ENCODE data around the gene NBEAL2. TPM values are rescaled to one million over a fixed set of nuclear protein-coding genes. Genes with fewer than 3 reads are reported as not detected.
A peak's percentile ranks its signal among the peaks of the same experiment; 100 is the strongest.

The NBEAL2 gene
- polyA plus RNA-seq, 1 donor from 2014 or later = 6.7 TPM

DNA sequence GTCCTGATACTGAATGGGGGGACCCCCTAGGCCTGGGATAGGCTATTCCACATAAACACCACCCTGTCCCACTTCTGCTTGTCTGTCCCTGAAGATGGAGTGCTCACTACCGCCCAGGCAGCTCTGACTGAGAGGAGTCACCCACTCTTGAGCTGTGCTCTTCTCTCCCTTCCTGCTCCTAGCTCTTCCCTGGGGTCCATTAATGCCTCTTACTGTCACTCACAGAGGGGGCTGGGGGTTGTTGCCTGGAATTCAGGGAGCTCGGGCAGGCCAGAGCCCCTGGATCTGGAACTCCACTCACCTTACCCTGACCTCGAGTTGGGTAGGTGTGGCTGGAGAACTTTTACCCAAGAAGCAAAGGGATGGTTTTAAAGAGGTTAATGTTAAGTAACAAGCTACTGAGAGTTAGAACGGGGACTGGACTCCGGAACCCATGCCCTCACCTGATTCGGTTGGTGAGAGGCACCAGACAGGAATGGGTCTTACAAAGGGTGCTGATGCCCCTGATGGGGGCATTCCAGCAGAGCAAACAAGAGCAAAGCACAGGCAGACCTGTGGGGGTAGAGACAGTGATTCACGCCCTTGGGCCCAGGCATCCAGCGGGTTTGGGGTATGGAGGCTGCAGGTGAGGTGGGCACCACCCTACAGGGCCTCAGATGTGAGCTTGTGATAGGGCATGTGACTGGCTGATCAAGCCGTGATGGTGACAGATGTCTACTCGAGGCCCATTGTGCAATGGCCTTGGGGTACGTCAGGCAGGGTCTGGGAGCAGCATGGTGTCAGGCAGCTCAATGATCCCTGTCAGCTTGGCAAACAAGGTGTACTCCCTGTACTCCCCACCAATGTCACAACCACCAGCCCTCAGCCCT is 5.4 kb downstream of the NBEAL2 start:
- peaks cover 39 to 61% (median 52%) of the 10 kb centered on the region in 3 donors for H3K4me1 Mint-ChIP-seq
- no peaks in the 10 kb centered on the region for H3K27me3 Mint-ChIP-seq
- H3K9me3 Mint-ChIP-seq = no peaks in the 10 kb centered on the region
- H3K36me3 Mint-ChIP-seq = no peaks in the 10 kb centered on the region
- H3K27ac Mint-ChIP-seq = peak overlapping the region in 2 of 3 donors; percentile 64 to 71
- H3K4me3 Mint-ChIP-seq = peak overlapping the region in 2 of 4 donors; percentile 52 to 63

DNA sequence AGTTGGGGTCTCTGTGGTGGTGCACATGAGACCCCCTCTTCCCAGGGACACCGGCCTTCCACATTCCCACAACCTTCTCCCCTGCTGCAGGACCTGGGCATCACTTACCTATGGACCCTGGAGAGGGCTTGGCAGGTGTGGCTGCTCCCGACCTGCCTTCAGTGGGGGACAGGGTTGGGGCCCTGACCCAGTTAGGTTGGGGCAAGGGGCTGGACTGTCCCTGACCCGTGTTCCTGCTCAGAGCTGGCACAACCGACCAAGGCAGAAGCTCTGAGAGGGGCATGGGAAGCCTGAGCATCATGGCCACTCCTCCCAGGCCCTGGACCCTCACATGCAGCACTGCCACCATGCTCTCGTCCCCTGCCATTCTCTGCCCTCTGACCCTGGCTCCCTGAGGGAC is 6.1 kb downstream of the NBEAL2 start:
- peaks cover 47 to 67% (median 59%) of the 10 kb centered on the region in 3 donors for H3K4me1 Mint-ChIP-seq
- no peaks in the 10 kb centered on the region for H3K27me3 Mint-ChIP-seq
- H3K4me3 Mint-ChIP-seq = no peak overlapping the region
- H3K36me3 Mint-ChIP-seq = no peaks in the 10 kb centered on the region
- no peaks in the 10 kb centered on the region for H3K9me3 Mint-ChIP-seq
- H3K27ac Mint-ChIP-seq = peak overlapping the region in 1 of 3 donors; percentile 83

DNA sequence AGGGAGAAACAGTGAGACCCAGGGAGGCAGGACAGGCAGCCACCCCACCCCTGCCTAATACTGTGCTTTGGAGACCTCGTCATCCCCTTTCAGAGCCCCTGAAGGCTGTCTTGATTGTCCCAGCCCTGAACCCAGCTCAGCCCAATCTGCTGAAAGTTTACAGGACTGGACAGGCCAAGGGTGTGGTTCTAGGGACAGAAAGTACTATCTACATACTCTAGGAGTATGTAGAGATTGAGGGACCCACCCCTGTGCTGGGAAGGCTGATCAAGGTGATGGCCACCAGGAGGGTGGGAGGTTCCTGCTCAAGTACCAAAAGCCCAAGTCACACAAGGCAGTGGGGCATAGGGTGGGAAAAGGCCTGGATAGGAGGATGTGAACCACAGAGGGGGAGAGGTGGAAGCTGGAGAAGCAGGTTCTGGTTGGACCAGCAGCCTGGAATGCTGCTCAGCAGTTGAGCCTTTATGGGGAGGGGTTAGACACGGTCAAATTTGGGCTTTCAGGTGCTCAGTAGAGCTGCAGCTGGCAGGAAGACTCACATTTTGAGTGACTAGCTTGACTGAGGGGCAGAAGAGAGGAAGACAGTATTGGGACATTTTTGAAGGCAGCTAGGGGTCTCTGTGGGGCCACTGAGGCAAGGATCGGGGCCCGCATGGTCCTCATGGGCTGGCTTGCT is 6.7 kb downstream of the NBEAL2 start:
- peak overlapping the region in 3 of 4 donors; percentile 74 to 92 (median 88) for H3K4me3 Mint-ChIP-seq
- peak overlapping the region; percentile 50 to 88 (median 83) for H3K27ac Mint-ChIP-seq
- no peaks in the 10 kb centered on the region for H3K9me3 Mint-ChIP-seq
- peaks cover 52 to 70% (median 65%) of the 10 kb centered on the region in 3 donors for H3K4me1 Mint-ChIP-seq
- H3K27me3 Mint-ChIP-seq = no peaks in the 10 kb centered on the region
- H3K36me3 Mint-ChIP-seq = no peaks in the 10 kb centered on the region

DNA sequence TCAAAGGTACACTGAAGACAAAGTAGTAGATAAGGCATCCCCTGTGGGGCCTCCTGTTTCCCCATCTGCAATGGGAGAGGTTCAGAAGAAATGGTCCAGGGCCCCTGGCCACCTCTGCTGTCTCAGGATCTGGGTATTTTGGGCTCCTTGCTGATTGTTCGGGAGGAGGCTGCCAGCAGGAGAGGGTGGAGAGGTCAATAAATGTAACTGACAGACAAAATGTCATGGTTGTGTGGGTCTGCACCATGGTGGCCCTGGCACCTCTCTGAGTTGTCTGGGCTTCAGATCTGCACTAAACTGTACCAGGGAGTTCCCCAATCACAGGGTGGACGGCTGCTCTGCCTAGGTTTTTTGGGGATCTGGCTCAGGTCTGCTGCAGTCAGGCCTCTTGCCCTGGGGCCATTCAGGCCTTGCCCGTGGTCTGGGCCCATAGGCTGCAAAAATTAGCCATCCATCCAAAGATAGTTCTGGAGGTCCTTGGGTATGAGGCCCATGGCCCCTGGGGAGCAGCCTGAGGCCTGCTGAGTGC is 7.4 kb downstream of the NBEAL2 start:
- Mint-ChIP-seq H3K27me3 (no peaks in the 10 kb centered on the region), H3K9me3 (no peaks in the 10 kb centered on the region), H3K4me3 (peak overlapping the region in 3 of 4 donors; percentile 83 to 92 (median 88)), H3K36me3 (no peaks in the 10 kb centered on the region), H3K4me1 (peaks cover 48 to 66% (median 63%) of the 10 kb centered on the region in 3 donors), H3K27ac (peak overlapping the region; percentile 50 to 96 (median 83))

DNA sequence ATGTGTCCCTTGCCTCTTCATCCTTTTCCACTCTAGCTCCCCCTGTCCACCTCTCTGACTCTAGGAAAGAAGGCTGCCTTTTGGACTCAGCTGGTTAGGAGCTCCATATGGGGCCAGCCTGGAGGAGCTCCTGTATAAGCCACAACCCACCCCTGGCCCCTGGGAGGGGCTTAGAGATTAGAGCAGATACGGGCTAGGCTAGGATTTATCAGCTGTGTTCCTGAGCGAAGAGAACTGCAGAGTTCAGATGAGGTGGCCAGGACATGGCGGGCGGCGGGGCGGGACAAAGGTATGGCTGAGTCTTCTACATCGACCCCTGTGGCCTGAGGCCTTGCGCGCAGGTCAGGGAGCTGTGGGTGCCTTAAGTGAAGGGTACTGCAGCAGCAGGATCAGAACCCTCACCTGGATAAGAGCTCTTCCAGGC is 7.9 kb downstream of the NBEAL2 start:
- H3K4me1 Mint-ChIP-seq = peaks cover 48 to 66% (median 64%) of the 10 kb centered on the region in 3 donors
- peak overlapping the region; percentile 61 to 92 (median 86) for H3K4me3 Mint-ChIP-seq
- H3K27me3 Mint-ChIP-seq = no peaks in the 10 kb centered on the region
- peak overlapping the region; percentile 83 to 96 (median 96) for H3K27ac Mint-ChIP-seq
- H3K36me3 Mint-ChIP-seq = no peaks in the 10 kb centered on the region
- no peaks in the 10 kb centered on the region for H3K9me3 Mint-ChIP-seq

DNA sequence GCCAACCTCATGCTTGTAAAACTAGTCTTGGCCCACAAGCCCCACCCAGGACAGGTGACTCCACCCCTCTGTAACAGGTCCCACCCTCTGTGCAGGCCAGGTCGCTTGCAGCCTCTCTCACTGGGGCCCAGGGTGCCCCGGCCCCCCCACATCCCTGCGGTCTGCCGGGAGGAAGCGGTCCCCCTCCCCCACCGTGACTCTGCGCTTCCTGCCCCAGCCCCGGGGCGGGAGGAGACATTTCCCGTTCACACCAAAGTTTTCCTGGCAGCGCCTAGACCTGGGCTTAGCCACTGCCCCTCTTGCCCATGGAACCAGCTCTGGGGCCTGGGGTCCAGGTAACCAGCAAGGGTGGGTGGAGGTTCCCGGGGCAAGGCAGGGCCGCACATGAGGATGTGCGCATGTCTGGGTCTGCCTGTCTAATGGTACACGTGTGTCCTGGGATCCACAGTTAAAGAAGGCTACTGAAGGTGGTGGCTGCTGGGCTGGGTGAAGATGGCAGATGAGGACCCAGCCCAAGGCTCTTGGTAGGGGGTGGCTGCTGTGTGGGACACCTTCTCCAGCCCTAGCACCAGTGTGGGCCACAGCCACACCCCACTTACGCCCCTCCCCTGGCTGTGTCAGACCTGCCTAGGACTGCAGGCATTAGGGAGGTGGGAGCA is 8.4 kb downstream of the NBEAL2 start:
- Mint-ChIP-seq H3K27ac (peak overlapping the region; percentile 83 to 96 (median 96)), H3K27me3 (no peaks in the 10 kb centered on the region), H3K4me1 (peaks cover 44 to 63% (median 60%) of the 10 kb centered on the region in 3 donors), H3K4me3 (peak overlapping the region; percentile 61 to 92 (median 86)), H3K9me3 (no peaks in the 10 kb centered on the region), H3K36me3 (no peaks in the 10 kb centered on the region)

DNA sequence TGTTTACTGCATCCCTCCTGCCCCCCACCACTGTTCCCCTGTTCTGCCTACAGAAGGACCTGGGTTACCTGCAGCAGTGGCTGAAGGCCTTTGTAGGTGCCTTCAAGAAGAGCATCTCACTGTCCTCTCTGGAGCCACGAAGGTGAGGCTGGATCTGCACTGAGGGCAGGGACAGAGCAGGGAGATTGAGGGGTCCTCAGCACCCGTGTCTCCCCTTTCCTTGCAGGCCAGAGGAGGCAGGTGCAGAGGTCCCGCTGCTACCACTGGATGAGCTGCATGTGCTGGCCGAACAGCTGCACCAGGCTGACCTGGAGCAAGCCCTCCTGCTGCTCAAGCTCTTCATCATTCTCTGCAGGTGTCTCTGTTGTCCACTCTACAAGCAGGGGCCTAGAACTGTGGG is 9.2 kb downstream of the NBEAL2 start:
- H3K4me3 Mint-ChIP-seq = peak overlapping the region in 3 of 4 donors; percentile 15 to 84 (median 33)
- H3K4me1 Mint-ChIP-seq = peaks cover 44 to 62% (median 60%) of the 10 kb centered on the region in 3 donors
- H3K27ac Mint-ChIP-seq = peak overlapping the region; percentile 71 to 96 (median 73)
- H3K9me3 Mint-ChIP-seq = no peaks in the 10 kb centered on the region
- no peaks in the 10 kb centered on the region for H3K36me3 Mint-ChIP-seq
- no peaks in the 10 kb centered on the region for H3K27me3 Mint-ChIP-seq

DNA sequence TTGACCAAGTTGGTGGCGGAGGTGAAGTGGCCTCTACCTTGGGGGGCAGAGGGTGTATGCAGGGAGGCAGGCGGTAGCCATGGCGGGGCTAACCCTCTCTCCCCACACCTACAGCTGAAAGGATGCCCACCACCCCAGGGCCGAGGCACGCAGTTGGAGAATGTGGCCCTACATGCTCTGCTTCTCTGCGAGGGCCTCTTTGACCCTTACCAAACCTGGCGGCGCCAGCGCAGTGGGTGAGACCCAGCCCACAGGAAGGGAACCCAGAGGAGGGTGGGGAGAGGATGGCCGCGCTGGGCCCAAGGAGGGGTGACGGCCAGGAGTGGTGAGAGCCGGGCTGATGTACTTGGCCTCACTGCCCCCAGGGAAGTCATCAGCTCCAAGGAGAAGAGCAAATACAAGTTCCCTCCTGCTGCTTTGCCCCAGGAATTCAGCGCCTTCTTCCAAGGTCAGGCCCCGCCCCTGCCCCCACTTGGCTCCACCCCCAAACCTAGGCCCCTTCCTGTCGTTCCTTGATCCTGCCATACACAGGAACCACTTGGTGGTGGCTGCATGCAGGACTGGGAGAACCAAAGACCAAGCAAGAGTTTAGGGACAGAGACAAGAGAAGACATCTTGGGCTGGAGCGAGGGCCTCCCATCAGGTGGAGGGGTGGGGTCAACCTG is 9.8 kb downstream of the NBEAL2 start:
- H3K4me1 Mint-ChIP-seq = peaks cover 44 to 60% (median 58%) of the 10 kb centered on the region in 3 donors
- H3K27ac Mint-ChIP-seq = peak overlapping the region; percentile 56 to 96 (median 86)
- no peaks in the 10 kb centered on the region for H3K9me3 Mint-ChIP-seq
- no peaks in the 10 kb centered on the region for H3K27me3 Mint-ChIP-seq
- no peaks in the 10 kb centered on the region for H3K36me3 Mint-ChIP-seq
- H3K4me3 Mint-ChIP-seq = peak overlapping the region in 2 of 4 donors; percentile 59 to 84

DNA sequence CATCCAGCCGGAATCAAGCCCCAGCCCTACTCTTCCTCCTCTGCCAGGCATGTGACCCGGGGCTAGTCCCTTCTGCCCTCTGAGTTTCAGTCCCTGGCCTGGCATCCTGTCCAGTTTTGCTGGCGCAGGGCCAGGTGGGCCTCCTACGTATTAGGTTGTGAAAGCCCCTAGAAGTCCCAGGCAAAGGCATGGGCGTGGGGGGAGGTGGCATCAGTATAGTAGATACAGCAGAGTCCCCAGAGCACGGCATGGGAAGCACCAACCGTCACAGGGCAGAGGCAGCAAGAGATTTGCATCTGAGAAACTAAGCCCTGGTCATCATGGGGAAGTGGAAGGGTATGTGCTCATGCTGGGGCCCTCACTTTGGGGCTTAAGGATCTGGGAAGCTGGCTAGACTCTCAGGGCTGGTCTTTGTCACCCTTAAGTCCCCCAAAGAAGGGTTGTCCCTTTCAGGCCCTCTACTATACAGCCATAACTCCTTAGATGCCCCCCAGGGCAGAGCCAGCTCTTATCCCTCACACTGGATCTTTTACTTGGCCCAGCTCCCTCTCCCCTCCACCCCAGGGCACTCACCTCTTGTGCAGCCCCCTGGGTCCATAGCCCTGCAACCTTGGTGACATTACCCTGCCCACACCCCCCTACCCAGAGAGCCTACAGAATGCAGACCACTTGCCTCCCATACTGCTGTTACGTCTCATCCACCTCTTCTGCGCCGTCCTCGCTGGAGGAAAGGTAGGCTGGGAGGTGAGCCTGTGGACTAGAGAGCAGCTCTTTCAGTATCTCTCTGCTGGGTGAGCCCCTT is 11.3 kb downstream of the NBEAL2 start:
- Mint-ChIP-seq H3K4me1 (peaks cover 37 to 50% (median 48%) of the 10 kb centered on the region in 3 donors), H3K9me3 (no peaks in the 10 kb centered on the region), H3K27me3 (no peaks in the 10 kb centered on the region), H3K27ac (peak overlapping the region; percentile 86 to 96 (median 90)), H3K36me3 (no peaks in the 10 kb centered on the region), H3K4me3 (peak overlapping the region; percentile 18 to 59 (median 48))

DNA sequence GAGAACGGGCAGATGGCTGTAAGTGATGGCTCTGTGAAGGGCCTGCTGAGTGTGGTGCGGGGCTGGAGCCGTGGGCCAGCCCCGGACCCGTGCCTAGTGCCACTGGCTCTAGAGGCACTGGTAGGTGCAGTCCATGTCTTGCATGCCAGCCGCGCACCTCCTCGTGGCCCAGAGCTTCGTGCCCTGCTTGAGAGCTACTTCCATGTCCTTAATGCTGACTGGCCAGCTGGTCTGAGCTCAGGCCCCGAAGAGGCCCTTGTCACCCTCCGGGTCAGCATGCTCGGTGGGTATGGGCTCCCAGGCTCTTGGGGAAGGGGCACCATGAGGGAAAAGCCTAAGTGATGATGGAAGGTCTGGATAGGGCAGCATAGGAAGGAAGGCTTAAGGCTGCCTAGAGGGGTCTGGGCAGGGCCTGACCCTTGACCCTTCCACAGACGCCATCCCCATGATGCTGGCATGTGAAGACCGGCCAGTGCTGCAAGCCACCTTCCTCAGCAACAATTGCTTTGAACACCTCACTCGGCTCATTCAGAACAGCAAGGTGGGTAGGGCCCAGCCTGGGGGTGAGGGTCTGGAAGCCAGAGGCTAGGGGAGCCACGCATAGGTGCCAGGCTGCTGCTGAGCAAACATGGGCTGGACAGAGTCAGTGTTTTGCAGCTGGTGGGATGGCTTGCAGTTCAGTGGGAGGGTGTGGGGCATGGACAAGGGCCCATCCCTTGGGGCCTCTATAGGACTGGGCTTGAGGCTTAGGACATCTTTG is 12.1 kb downstream of the NBEAL2 start:
- Mint-ChIP-seq H3K9me3 (no peaks in the 10 kb centered on the region), H3K4me1 (peaks cover 31 to 42% (median 40%) of the 10 kb centered on the region in 3 donors), H3K27ac (peak overlapping the region in 2 of 3 donors; percentile 41 to 86), H3K27me3 (no peaks in the 10 kb centered on the region), H3K4me3 (no peak overlapping the region), H3K36me3 (no peaks in the 10 kb centered on the region)

DNA sequence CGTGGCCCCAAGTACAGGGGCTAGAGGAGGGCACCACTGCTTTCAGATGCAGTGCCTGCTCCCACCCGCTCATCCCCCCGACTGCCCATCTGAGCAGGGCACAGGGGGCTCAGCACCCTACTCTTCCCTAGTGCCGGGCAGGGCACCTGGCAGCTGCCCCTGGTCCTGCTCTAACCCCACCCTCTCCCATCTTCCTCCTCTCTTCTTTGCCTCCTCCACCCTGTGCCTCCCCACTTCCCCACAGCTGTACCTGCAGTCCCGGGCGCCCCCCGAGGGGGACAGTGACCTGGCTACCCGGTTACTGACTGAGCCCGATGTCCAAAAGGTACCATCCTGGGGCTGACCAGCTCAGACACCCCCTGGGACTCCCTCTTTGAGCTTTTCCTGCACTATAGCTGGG is 12.8 kb downstream of the NBEAL2 start:
- Mint-ChIP-seq H3K9me3 (no peaks in the 10 kb centered on the region), H3K27me3 (no peaks in the 10 kb centered on the region), H3K4me3 (no peak overlapping the region), H3K27ac (peak overlapping the region in 2 of 3 donors; percentile 4 to 81), H3K36me3 (peaks cover 1% of the 10 kb centered on the region), H3K4me1 (peaks cover 24 to 41% (median 39%) of the 10 kb centered on the region in 3 donors)

DNA sequence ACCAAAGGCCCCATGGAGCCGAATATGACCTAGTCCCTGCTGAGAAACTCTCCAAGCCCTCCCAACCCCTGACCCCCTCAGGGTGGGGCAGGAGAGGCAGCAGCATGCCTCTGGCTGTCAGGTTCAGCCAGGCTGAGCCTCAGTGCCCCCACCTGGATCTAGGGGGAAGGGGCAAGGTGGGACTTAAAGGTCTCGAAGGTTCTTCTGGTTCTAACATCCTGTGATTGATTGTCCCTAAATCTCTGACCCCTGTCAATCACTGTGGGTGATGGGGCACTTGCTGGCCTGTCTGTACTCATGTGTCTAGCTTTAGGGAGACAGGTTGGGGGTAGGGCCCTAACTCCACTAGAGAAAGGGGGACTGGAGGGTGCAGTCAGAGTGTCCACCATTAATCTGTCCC is 13.8 kb downstream of the NBEAL2 start:
- Mint-ChIP-seq H3K36me3 (peaks cover 1% of the 10 kb centered on the region), H3K27ac (no peak overlapping the region), H3K4me3 (peak overlapping the region in 1 of 4 donors; percentile 6), H3K9me3 (no peaks in the 10 kb centered on the region), H3K4me1 (peaks cover 20 to 36% (median 34%) of the 10 kb centered on the region in 3 donors), H3K27me3 (no peaks in the 10 kb centered on the region)

DNA sequence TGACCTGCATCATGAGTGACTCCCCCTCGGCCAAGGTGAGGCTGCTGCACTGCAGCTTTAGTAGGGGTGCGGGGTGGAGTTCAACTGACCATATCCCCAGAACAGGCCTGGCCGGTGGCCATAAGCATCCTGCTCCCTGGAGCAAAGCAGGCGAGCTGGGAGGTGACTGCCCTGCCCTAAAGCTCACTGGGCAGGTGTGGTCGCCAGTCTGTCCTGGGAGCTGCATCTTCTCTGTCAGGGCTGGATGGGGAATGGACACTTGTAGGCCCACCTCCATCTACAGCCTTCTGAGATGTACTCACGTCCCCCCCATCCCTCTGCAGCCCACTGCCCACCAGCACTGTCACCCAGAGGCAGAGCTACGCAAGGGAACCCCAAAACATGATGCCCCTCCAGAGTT is 14.5 kb downstream of the NBEAL2 start:
- H3K27ac Mint-ChIP-seq = no peak overlapping the region
- H3K36me3 Mint-ChIP-seq = peaks cover 1% of the 10 kb centered on the region
- H3K4me3 Mint-ChIP-seq = no peak overlapping the region
- H3K27me3 Mint-ChIP-seq = no peaks in the 10 kb centered on the region
- no peaks in the 10 kb centered on the region for H3K9me3 Mint-ChIP-seq
- H3K4me1 Mint-ChIP-seq = peaks cover 16 to 31% (median 30%) of the 10 kb centered on the region in 3 donors
